T-helper 1 cell (primary cell): ENCODE results near the gene TTC33.

Experiments used
- DNase-seq, 5 donors: peaks; one replicate each; pipeline ENCODE4 v3.0.0-alpha.2; 2012 to 2020

TTC33 gene

GRCh38 chr5:40560474-40561110 lies 195.2 kb downstream of the TTC33 start:
- DNase-seq: no peak

- no peak for DNase-seq
Measured at GRCh38 chr5:40559306-40559705, 196.5 kb downstream of the TTC33 start.

- DNase-seq: no peak
Measured at GRCh38 chr5:40557501-40557900, 198.3 kb downstream of the TTC33 start.

GRCh38 chr5:40556811-40557210 lies 198.9 kb downstream of the TTC33 start:
- no peak for DNase-seq

GRCh38 chr5:40555886-40556285 lies 199.9 kb downstream of the TTC33 start:
- DNase-seq: no peak

- DNase-seq: no peak
Measured at GRCh38 chr5:40554813-40555212, 200.9 kb downstream of the TTC33 start.

GRCh38 chr5:40554054-40554453 lies 201.7 kb downstream of the TTC33 start:
- no peak for DNase-seq

GRCh38 chr5:40552981-40553380 lies 202.8 kb downstream of the TTC33 start:
- no peak for DNase-seq

GRCh38 chr5:40551496-40552491 lies 204.0 kb downstream of the TTC33 start:
- DNase-seq: no peak

- no peak for DNase-seq
Measured at GRCh38 chr5:40550481-40550880, 205.3 kb downstream of the TTC33 start.

GRCh38 chr5:40549616-40550015 lies 206.1 kb downstream of the TTC33 start:
- no peak for DNase-seq

- no peak for DNase-seq
Measured at GRCh38 chr5:40547994-40548575, 207.7 kb downstream of the TTC33 start.

GRCh38 chr5:40547557-40547956 lies 208.2 kb downstream of the TTC33 start:
- no peak for DNase-seq

- no peak for DNase-seq
Measured at GRCh38 chr5:40540301-40540700, 215.5 kb downstream of the TTC33 start.

GRCh38 chr5:40524677-40525076 lies 231.1 kb downstream of the TTC33 start:
- DNase-seq: no peak

- DNase-seq: no peak
Measured at GRCh38 chr5:40521925-40522324, 233.8 kb downstream of the TTC33 start.

GRCh38 chr5:40521108-40521785 lies 234.5 kb downstream of the TTC33 start:
- DNase-seq: no peak

GRCh38 chr5:40518485-40518917 lies 237.3 kb downstream of the TTC33 start:
- no peak for DNase-seq

- no peak for DNase-seq
Measured at GRCh38 chr5:40515476-40515875, 240.3 kb downstream of the TTC33 start.

- no peak for DNase-seq
Measured at GRCh38 chr5:40514976-40515375, 240.8 kb downstream of the TTC33 start.

GRCh38 chr5:40511801-40512200 lies 244.0 kb downstream of the TTC33 start:
- no peak for DNase-seq

GRCh38 chr5:40507095-40507494 lies 248.7 kb downstream of the TTC33 start:
- DNase-seq: no peak

- DNase-seq: no peak
Measured at GRCh38 chr5:40505031-40505430, 250.7 kb downstream of the TTC33 start.
